H1 (cell line): ENCODE data around the gene DDX5. TPM values are rescaled to one million over a fixed set of nuclear protein-coding genes. Genes with fewer than 3 reads are reported as not detected.

ENCODE experiments used
- CTCF ChIA-PET: fragments of 300-600 bp; sonication (Branson Sonifier 250); formaldehyde crosslinking; loops from one replicate; lab custom pipeline; 2021; ENCODE audit not compliant: partially characterized antibody; lab: Charles Lee
- POLR2A ChIA-PET: fragments of 300-600 bp; sonication (Branson Sonifier 250); formaldehyde crosslinking; loops from one replicate; lab custom pipeline; 2021; ENCODE audit warnings: inconsistent platforms; ENCODE audit not compliant: partially characterized antibody; lab: Charles Lee
- DNase-seq, 2 experiments: peaks; one replicate each; pipeline versions ENCODE4 v3.0.0 to v3.0.0-alpha.2; 2010 to 2022; ENCODE audit warnings: low spot score in 2 of 2, low read depth in 1 of 2, mixed read lengths in 1 of 2
- FAIRE-seq: peaks from 2 replicates; lab custom pipeline; 2011; peaks lifted over from hg19 to GRCh38; lab: Jason Lieb, UNC
- H2AFZ ChIP-seq: 2 replicates; pipeline ENCODE4 v1.8.1; 2012; ENCODE audit warnings: low read length, inconsistent platforms
- H2AK5ac ChIP-seq: 2 replicates; pipeline ENCODE4 v1.6.1; 2013; ENCODE audit warnings: low read depth, low read length
- H2BK120ac ChIP-seq: replicated peaks from 2 replicates; pipeline ENCODE3; 2013; ENCODE audit warnings: low read depth, low read length, inconsistent platforms
- H2BK12ac ChIP-seq: 2 replicates; pipeline ENCODE4 v1.6.1; 2013; ENCODE audit warnings: low read depth, low read length
- H2BK15ac ChIP-seq: 2 replicates; pipeline ENCODE4 v1.6.1; 2013; ENCODE audit warnings: low read length
- H2BK20ac ChIP-seq: 2 replicates; pipeline ENCODE4 v1.6.1; 2013; ENCODE audit warnings: low read length
- H2BK5ac ChIP-seq: 2 replicates; pipeline ENCODE4 v1.6.1; 2013; ENCODE audit warnings: low read depth, low read length
- H3K14ac ChIP-seq: 2 replicates; pipeline ENCODE4 v1.6.1; 2013; ENCODE audit warnings: inconsistent platforms; ENCODE audit not compliant: insufficient read length
- H3K18ac ChIP-seq: 2 replicates; pipeline ENCODE4 v1.6.1; 2013; ENCODE audit warnings: low read length; ENCODE audit errors: extremely low read depth
- H3K23ac ChIP-seq: 2 replicates; pipeline ENCODE4 v1.6.1; 2013; ENCODE audit warnings: inconsistent platforms; ENCODE audit not compliant: insufficient read length
- H3K23me2 ChIP-seq: 2 replicates; pipeline ENCODE4 v1.6.1; 2013; ENCODE audit warnings: low read depth, low read length
- H3K27ac ChIP-seq: 2 replicates; pipeline ENCODE4 v1.6.1; 2011; ENCODE audit warnings: low read depth, low read length, inconsistent platforms
- H3K27me3 ChIP-seq, 4 experiments: replicated peaks in 1 of 4; 1 replicate in 1 of 4; 2 replicates in 3 of 4; pipeline versions ENCODE4 v1.6.1 to v1.8.1; 2011 to 2013; ENCODE audit warnings: low read length in 3 of 4, mild to moderate bottlenecking in 3 of 4, inconsistent platforms in 2 of 4, mixed read lengths in 2 of 4, moderate library complexity in 1 of 4; ENCODE audit not compliant: control insufficient read depth in 3 of 4, insufficient read depth in 3 of 4; ENCODE audit errors: extremely low read depth in 1 of 4
- H3K36me3 ChIP-seq, 4 experiments: 2 replicates each; pipeline versions ENCODE4 v1.6.1 to v1.8.1; 2011 to 2013; ENCODE audit warnings: mild to moderate bottlenecking in 4 of 4, low read length in 3 of 4, moderate library complexity in 2 of 4, control low read depth in 1 of 4, inconsistent platforms in 1 of 4; ENCODE audit not compliant: insufficient read depth in 4 of 4, control insufficient read depth in 2 of 4
- H3K4ac ChIP-seq: replicated peaks from 2 replicates; pipeline ENCODE3; 2013; ENCODE audit warnings: low read length, low read depth, mixed read lengths, inconsistent platforms; ENCODE audit not compliant: insufficient read length
- H3K4me1 ChIP-seq, 4 experiments: replicated peaks in 1 of 4; 1 replicate in 1 of 4; 2 replicates in 3 of 4; pipeline versions ENCODE4 v1.6.1 to v1.8.1; 2011 to 2013; ENCODE audit warnings: low read length in 3 of 4, inconsistent platforms in 2 of 4, mixed read lengths in 1 of 4; ENCODE audit not compliant: insufficient read depth in 4 of 4, control insufficient read depth in 3 of 4
- H3K4me2 ChIP-seq, 2 experiments: 2 replicates each; pipeline versions ENCODE4 v1.6.1 to v1.8.1; 2011 to 2013; ENCODE audit warnings: low read depth in 2 of 2, low read length in 2 of 2, control low read depth in 1 of 2, inconsistent platforms in 1 of 2, mild to moderate bottlenecking in 1 of 2; ENCODE audit not compliant: insufficient read depth in 1 of 2
- H3K4me3 ChIP-seq, 4 experiments: fragments of 200-600, 300-600 bp in 1 of 4; sonication (generic), shearing (Covaris generic), sonication (Bioruptor Twin) in 1 of 4; 2 replicates each; pipeline versions ENCODE4 v1.5.1 to v1.8.1; 2011 to 2016; ENCODE audit warnings: low read length in 4 of 4, low read depth in 3 of 4, control low read depth in 2 of 4, inconsistent platforms in 2 of 4, mild to moderate bottlenecking in 2 of 4, mixed read lengths in 1 of 4, moderate library complexity in 1 of 4; ENCODE audit not compliant: insufficient read depth in 2 of 4; ENCODE audit errors: extremely low read depth in 1 of 4
- H3K56ac ChIP-seq: replicated peaks from 2 replicates; pipeline ENCODE3; 2013; ENCODE audit warnings: low read depth, mild to moderate bottlenecking, mixed read lengths, low read length, inconsistent platforms; ENCODE audit not compliant: insufficient read length
- H3K79me1 ChIP-seq: 2 replicates; pipeline ENCODE4 v1.6.1; 2013; ENCODE audit warnings: low read depth, low read length, control low read depth
- H3K79me2 ChIP-seq, 2 experiments: 2 replicates each; pipeline versions ENCODE4 v1.6.1 to v1.8.1; 2012 to 2013; ENCODE audit warnings: low read length in 2 of 2, mild to moderate bottlenecking in 2 of 2, inconsistent platforms in 1 of 2; ENCODE audit not compliant: insufficient read depth in 2 of 2, control insufficient read depth in 1 of 2
- H3K9ac ChIP-seq, 4 experiments: replicated peaks in 1 of 4; 1 replicate in 1 of 4; 2 replicates in 3 of 4; pipeline versions ENCODE4 v1.6.1 to v1.8.1; 2011 to 2013; ENCODE audit warnings: low read depth in 3 of 4, low read length in 3 of 4, control low read depth in 2 of 4, mild to moderate bottlenecking in 2 of 4, moderate library complexity in 2 of 4, inconsistent platforms in 1 of 4; ENCODE audit errors: extremely low read depth in 1 of 4
- H3K9me3 ChIP-seq, 2 experiments: 2 replicates each; pipeline versions ENCODE4 v1.6.1 to v1.8.1; 2012 to 2013; ENCODE audit warnings: mild to moderate bottlenecking in 2 of 2, moderate library complexity in 2 of 2, control low read depth in 1 of 2, inconsistent platforms in 1 of 2, low read depth in 1 of 2, low read length in 1 of 2, mixed read lengths in 1 of 2; ENCODE audit not compliant: insufficient read depth in 2 of 2
- H4K20me1 ChIP-seq, 2 experiments: replicated peaks in 1 of 2; 2 replicates each; pipeline versions ENCODE3 to v1.8.1; 2011 to 2013; ENCODE audit warnings: inconsistent platforms in 2 of 2, low read length in 2 of 2, mild to moderate bottlenecking in 1 of 2; ENCODE audit not compliant: insufficient read depth in 2 of 2, control insufficient read depth in 1 of 2
- H4K5ac ChIP-seq: 2 replicates; pipeline ENCODE4 v1.6.1; 2013; ENCODE audit warnings: low read length, low read depth, mixed read lengths, inconsistent platforms; ENCODE audit not compliant: insufficient read length
- H4K8ac ChIP-seq: 2 replicates; pipeline ENCODE4 v1.8.0; 2013; ENCODE audit warnings: mild to moderate bottlenecking, moderate library complexity, low read length, inconsistent platforms; ENCODE audit not compliant: insufficient read depth; ENCODE audit errors: extremely low read depth
- H4K91ac ChIP-seq: replicated peaks from 2 replicates; pipeline ENCODE3; 2013; ENCODE audit warnings: low read length, mixed read lengths, inconsistent platforms; ENCODE audit not compliant: insufficient read length
- CEBPB ChIP-seq: IDR thresholded peaks from 2 replicates; pipeline ENCODE4 v1.6.1; 2012; ENCODE audit warnings: low read depth, low read length
- CHD2 ChIP-seq: IDR thresholded peaks from 2 replicates; pipeline ENCODE4 v1.6.1; 2012; ENCODE audit warnings: low read length, improper control_type of control experiment
- CREB1 ChIP-seq: IDR thresholded peaks from 2 replicates; pipeline ENCODE4 v1.6.1; 2012; ENCODE audit warnings: inconsistent platforms
- E2F6 ChIP-seq: IDR thresholded peaks from 2 replicates; pipeline ENCODE4 v1.6.1; 2012; ENCODE audit warnings: inconsistent platforms
- GTF2F1 ChIP-seq: IDR thresholded peaks from 2 replicates; pipeline ENCODE4 v1.6.1; 2012; ENCODE audit warnings: low read depth, low read length, improper control_type of control experiment, borderline replicate concordance
- KDM5A ChIP-seq: fragments of 200-600 bp; IDR thresholded peaks from 2 replicates; pipeline ENCODE4 v1.7.1; 2012; ENCODE audit warnings: mild to moderate bottlenecking, low read length, inconsistent platforms, mixed read lengths
- NRF1 ChIP-seq: IDR thresholded peaks from 2 replicates; pipeline ENCODE4 v1.6.1; 2011; ENCODE audit warnings: mild to moderate bottlenecking, low read depth, low read length, improper control_type of control experiment
- RFX5 ChIP-seq: IDR thresholded peaks from 2 replicates; pipeline ENCODE4 v1.6.1; 2011; ENCODE audit warnings: low read depth, low read length, improper control_type of control experiment, borderline replicate concordance
- RNF2 ChIP-seq: fragments of 200-900, 300-1000 bp; sonication (generic); IDR thresholded peaks from 2 replicates; pipeline ENCODE4 v1.7.1; 2016; ENCODE audit warnings: borderline replicate concordance, low read depth, mild to moderate bottlenecking, antibody characterized with exemption, low read length; ENCODE audit not compliant: poor library complexity, severe bottlenecking; ENCODE audit errors: missing control alignments
- WGBS, 2 experiments: shearing (Covaris generic) in 1 of 2; methylation state at CpG; one replicate each; pipeline versions ENCODE4 v1.1.6 to v1.1.7; 2013 to 2015; ENCODE audit warnings: low lambda C conversion rate in 2 of 2, mixed read lengths in 2 of 2, inconsistent platforms in 1 of 2, low coverage in 1 of 2, missing lambda C conversion rate in 1 of 2; ENCODE audit not compliant: insufficient replicate concordance in 2 of 2, insufficient coverage in 1 of 2, insufficient read length in 1 of 2; ENCODE audit errors: extremely low coverage in 1 of 2, missing lambda C conversion rate in 1 of 2; 5-methylcytosine and 5-hydroxymethylcytosine counted together
- polyA plus RNA-seq, 7 experiments: library from polyadenylated mRNA; depleted of rRNA in 3 of 7; stranded (reverse) in 5 of 7; unstranded in 2 of 7; fragments of >200 nt in 5 of 7; fragments of 200-250 nt in 2 of 7; gene quantifications; 1 replicate in 5 of 7; 2 replicates in 1 of 7; 4 replicates in 1 of 7; pipeline versions ENCODE4 v1.2.1 to v1.2.3, GENCODE V29; 2011 to 2013; ENCODE audit warnings: missing spikeins in 2 of 7, mixed read lengths in 2 of 7
- total RNA-seq: library from RNA; stranded (reverse); fragmentation: NEBNext Ultra II Directional; extraction: Animal tissue kit (Norgen Biotek cat#: 25700); gene quantifications from 2 replicates; pipeline ENCODE4 v1.2.1, GENCODE V29; 2021

Gene DDX5
- total and polyA plus RNA-seq, 2 of the 8 experiments (the other 6 are each of a cell fraction or from before 2014, with no cell fraction given): 572 to 591 TPM

GRCh38 chr17:64546716-64547115 lies 40.6 kb upstream of the DDX5 start:
- CTCF ChIA-PET: interaction anchor here (0.9 to 3.1 kb wide), 4 partner anchors 13 to 193 kb away, joined by 3 to 13 read pairs (median 4); no protein-coding TSS in a partner anchor
- no peak overlapping the region for H3K4me3 ChIP-seq
- H3K36me3 ChIP-seq: peaks cover 0 to 23% (median 0%) of the 10 kb centered on the region in 4 experiments; a peak in 1 of 8 replicates
- no peak overlapping the region for H3K4me2 ChIP-seq
- no peak overlapping the region for H3K18ac ChIP-seq
- H2BK12ac ChIP-seq: no peak overlapping the region
- H3K79me1 ChIP-seq: no peaks in the 10 kb centered on the region
- TF ChIP-seq E2F6: no peak
- TF ChIP-seq NRF1: no peak
- TF ChIP-seq GTF2F1: no peak
- no peak for TF ChIP-seq RNF2
- no peak for TF ChIP-seq RFX5
- no peak for TF ChIP-seq CREB1
- TF ChIP-seq CHD2: no peak
- TF ChIP-seq CEBPB: no peak
- TF ChIP-seq KDM5A: no peak
- H3K9me3 ChIP-seq: no peaks in the 10 kb centered on the region
- no peak overlapping the region for H3K56ac ChIP-seq
- DNase-seq (no peak), FAIRE-seq (no peak)
- no peaks in the 10 kb centered on the region for H3K79me2 ChIP-seq
- H3K4ac ChIP-seq: no peak overlapping the region
- no peak overlapping the region for H3K27ac ChIP-seq
- no peak overlapping the region for H3K23ac ChIP-seq
- no peak overlapping the region for H3K14ac ChIP-seq
- no peak overlapping the region for H4K8ac ChIP-seq
- no peak overlapping the region for H2BK20ac ChIP-seq
- no peaks in the 10 kb centered on the region for H3K27me3 ChIP-seq
- no peak overlapping the region for H2BK120ac ChIP-seq
- H2BK5ac ChIP-seq: no peak overlapping the region
- POLR2A ChIA-PET: interaction anchor here (1.0 to 2.9 kb wide), 3 partner anchors 8 to 48 kb away, joined by 5 to 22 read pairs (median 7); partner anchors contain the start of genes CEP95 and DDX5
- H3K9ac ChIP-seq: no peak overlapping the region
- H4K20me1 ChIP-seq: peaks cover 0 to 2% of the 10 kb centered on the region in 2 experiments
- H3K23me2 ChIP-seq: no peaks in the 10 kb centered on the region
- H2BK15ac ChIP-seq: no peak overlapping the region
- WGBS, 2 experiments: 91% methylated on average over 7 of the region's 7 CpGs; no CpG with 5 or more reads in 1 of the 2 experiments
- no peak overlapping the region for H2AFZ ChIP-seq
- no peak overlapping the region for H4K5ac ChIP-seq
- H4K91ac ChIP-seq: no peak overlapping the region
- no peak overlapping the region for H2AK5ac ChIP-seq
- peaks cover 0 to 4% (median 0%) of the 10 kb centered on the region in 4 experiments; a peak in 2 of 7 replicates for H3K4me1 ChIP-seq
